GM19240 (cell line): ENCODE measurements around the gene CHCHD3.
"Not testable (repeated sequence)": the region's sequence is repeated elsewhere in the genome, so short reads cannot be mapped to it uniquely, and the experiment has no call there.

Experiments
- DNase-seq: peaks from one replicate; pipeline ENCODE4 v3.0.0; 2011; ENCODE audit warnings: low spot score; ENCODE audit not compliant: insufficient read length

Gene CHCHD3

GRCh38 chr7:132905136-132905535 lies 176.8 kb downstream of the CHCHD3 start:
- not testable (repeated sequence) for DNase-seq

GRCh38 chr7:132904209-132904608 lies 177.7 kb downstream of the CHCHD3 start:
- DNase-seq = no peak

DNA sequence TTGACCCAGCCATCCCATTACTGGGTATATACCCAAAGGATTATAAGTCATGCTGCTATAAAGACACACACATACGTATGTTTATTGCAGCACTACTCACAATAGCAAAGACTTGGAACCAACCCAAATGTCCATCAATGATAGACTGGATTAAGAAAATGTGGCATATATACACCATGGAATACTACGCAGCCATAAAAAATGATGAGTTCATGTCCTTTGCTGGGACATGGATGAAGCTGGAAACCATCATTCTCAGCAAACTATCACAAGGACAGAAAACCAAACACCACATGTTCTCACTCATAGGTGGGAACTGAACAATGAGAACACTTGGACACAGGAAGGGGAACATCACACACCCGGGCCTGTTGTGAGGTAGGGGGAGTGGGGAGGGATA lies 179.6 kb downstream of the CHCHD3 start:
- DNase-seq = not testable (repeated sequence)

DNA sequence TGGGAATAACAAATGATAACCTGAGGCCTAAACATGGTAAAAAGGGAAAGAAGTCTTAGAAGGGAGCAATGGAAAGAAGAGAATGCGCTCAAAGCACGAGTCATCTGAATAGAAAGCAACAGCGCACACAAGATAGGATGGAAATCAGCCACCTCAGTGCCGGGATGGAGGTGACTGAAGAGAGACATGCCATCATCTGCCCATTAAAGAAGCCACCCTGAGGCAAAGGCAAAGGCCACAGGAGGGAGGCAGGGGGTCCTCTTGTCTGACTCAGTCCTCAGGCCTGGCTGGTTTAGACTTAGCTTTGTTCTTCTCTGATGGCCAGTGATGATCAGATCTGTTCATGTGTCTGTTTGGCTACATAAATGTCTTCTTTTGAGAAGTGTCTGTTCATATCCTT lies 180.6 kb downstream of the CHCHD3 start:
- DNase-seq = no peak

- DNase-seq = no peak
These were observed 182.1 kb downstream of the CHCHD3 start for GRCh38 chr7:132899833-132900232.

GRCh38 chr7:132898641-132899175 lies 183.2 kb downstream of the CHCHD3 start:
- DNase-seq = not testable (repeated sequence)

GRCh38 chr7:132897093-132897687 lies 184.7 kb downstream of the CHCHD3 start:
- DNase-seq = no peak

- no peak for DNase-seq
These were observed 186.7 kb downstream of the CHCHD3 start for GRCh38 chr7:132895231-132895630.

- DNase-seq = no peak
These were observed 188.3 kb downstream of the CHCHD3 start for GRCh38 chr7:132893560-132893959.

DNA sequence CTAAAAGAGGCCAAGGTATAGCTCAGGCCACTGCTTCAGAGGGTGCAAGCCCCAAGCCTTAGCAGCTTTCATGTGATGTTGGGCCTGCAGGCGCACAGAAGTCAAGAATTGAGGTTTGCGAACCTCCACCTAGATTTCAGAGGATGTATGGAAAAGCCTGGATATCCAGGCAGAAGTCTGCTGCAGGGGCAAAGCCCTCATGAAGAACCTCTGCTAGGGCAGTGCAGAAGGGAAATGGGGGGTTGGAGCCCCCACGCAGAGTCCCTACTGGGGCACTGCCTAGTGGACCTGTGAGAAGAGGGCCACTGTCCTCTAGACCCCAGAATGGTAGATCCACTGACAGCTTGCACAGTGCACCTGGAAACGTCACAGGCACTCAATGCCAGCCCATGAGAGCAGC lies 189.1 kb downstream of the CHCHD3 start:
- DNase-seq = not testable (repeated sequence)

DNA sequence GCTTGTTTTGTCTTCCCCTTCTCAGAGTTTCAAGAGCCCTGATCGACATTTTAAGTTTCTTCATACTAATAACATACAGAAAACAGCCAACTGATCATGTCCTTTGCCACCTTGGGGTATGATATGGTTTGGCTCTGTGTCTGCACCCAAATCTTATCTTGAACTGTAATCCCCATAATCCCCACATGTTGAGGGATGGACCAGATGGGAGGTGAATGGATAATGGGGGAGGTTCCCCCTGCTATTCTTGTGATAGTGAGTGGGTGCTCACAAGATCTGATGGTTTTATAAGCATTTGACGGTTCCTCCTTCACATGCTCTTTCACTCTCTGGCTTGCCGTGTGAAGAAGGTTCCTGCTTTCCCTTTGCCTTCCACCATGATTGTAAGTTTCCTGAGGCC lies 190.3 kb downstream of the CHCHD3 start:
- no peak for DNase-seq

- DNase-seq = no peak
These were observed 199.0 kb downstream of the CHCHD3 start for GRCh38 chr7:132882714-132883428.

DNA sequence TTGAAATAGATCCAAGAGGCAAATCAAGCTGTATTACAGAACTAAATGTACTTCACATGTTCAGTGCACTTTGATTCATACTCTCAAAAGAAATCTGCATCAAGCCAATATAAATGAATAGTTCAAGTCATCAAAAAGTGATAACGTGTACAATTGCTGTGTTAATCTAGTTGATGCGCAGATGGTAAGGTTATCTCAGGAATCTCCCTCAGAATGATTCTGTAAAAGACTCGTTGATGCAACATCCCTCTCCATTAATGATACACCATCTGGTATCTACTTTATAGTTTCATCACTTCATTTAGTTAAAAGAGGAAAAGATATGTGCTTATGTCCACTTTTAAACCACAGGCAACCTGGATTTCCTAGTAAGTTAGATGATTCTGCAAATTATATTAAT lies 200.6 kb downstream of the CHCHD3 start:
- no peak for DNase-seq

DNA sequence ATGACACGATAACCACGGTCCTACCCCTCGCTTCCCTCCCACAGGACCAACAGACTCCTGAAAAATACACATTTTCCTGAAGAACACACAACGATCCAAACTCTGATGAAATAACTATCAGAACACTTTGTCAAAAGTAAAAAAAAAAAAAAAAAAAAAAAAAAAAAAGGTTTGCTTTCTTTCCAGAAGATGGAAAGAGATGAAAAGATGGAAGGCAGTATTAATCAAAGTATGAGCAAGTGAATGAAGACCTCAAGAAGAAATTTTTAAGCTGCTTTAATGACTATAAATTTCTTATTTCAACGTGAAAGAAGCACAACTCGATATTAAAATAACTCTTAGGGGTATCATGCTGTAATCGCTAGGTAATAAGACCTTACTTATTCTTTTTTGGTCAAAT lies 202.3 kb downstream of the CHCHD3 start:
- DNase-seq = no peak

DNA sequence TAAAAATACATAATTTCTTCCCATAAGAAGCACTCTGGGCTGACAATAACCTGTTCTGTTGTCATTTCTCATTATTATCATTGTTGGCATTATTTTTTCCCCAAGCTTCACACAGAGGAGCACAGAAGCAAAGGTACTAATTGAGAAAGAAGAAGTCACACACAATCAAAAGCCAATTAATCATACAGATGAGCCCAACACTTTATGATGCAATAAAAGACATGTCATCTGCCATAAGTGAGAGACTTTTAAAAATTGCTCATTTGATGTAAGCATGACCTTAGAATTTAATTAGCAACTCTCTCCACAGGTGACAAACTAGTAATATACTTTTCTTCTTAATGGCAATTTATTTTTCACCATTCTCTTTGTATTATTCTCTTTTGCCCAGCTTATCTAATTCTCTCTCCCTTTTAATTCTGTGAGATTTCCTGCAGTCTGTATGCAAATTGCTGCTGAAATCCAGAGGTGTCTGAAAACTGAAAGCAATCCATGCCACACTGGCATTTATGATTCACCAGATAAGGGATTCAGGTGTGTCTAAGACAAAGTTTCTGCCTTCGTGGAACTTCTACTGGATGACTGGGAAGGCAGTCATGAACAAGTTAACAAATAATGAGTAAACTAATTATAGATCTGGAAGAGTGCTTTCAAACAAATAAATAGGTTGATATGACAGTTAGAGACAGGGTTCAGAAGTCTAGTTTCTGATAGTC lies 203.5 kb downstream of the CHCHD3 start:
- DNase-seq = no peak

GRCh38 chr7:132877573-132877972 lies 204.3 kb downstream of the CHCHD3 start:
- no peak for DNase-seq

DNA sequence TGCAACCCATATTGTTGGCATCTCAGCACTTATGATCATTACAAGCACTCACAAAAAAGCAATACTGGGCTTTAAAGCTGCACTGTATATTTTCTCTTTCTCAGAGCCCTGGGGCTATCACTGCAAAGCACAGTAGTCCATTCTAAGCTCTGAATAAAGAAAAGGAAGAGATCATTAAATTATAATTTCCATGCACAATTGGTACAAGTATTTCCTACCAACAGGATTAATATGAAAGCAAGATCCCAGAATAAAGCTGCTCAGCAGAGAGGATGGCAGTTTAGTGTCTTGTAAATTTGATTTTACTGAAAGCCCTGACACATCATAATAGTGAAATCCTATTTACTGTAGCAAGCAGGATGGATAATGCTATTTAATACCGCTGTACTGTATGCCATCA lies 205.3 kb downstream of the CHCHD3 start:
- DNase-seq = no peak

DNA sequence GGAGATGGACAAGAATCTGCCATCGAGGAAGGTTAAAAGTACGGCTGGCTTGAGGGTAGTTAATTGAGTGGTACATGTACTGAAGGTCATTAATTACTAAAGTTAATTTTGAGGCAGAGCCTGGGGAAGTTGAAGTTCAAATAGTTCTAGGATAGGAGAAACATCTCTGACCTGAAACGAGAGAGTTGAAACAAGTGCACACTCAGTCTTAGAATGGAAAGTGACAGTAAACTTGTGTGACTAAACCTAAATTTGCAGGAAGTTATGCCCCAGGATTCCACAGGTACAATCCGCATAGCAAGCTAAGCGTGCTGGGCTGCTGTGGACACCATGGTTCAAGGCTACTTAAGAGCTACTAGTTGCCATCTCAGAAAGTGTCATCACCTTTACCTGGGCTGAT lies 209.9 kb downstream of the CHCHD3 start:
- no peak for DNase-seq

GRCh38 chr7:132871419-132871818 lies 210.5 kb downstream of the CHCHD3 start:
- no peak for DNase-seq

DNA sequence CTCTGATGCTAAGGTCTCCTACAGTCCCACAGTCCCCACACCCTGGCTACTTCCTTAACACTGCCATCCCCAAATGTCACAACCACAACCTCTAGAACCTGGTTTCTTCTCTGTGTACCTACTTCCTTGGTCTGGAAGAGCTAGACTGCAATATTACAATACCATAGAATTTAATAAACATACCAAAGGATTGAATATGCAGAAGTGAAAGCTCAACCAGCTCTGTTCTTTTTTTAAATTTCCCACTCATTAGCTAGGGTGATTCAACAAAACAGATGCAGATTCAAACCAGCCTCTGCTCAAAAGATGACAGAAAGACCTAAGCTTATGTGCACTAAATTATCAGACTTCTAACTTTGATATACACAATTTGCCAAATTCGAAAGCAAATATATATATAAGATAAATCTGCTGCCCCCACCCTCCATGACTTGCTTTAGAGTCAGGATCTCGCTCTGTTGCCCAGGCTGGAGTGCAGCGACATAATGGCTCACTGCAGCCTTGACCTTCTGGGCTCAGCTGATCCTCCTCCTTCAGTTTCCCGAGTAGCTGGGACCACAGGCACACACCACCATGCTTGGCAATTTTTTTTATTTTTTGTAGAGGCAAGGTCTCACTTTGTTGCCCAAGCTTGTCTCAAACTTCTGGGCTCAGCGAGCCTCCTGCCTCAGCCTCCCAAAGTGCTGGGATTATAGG lies 212.6 kb downstream of the CHCHD3 start:
- no peak for DNase-seq

DNA sequence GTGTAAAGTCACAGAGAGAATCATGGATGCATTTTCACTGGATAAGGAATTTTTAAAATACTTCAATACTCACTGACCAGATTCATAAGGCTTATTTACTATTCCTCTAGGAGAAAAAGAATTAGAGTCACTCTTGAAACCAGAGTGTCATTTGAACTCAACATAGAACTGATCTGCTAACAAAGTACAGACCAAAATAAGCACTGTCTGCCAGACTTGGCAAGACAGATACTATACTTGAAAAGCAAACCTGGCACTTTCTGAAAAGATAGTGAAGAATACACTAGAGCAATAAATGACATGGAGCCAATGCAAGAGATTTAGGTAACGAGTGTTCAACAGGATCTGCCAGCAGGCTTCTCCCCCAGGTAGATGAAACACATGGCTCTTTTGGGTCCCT lies 215.3 kb downstream of the CHCHD3 start:
- no peak for DNase-seq

DNA sequence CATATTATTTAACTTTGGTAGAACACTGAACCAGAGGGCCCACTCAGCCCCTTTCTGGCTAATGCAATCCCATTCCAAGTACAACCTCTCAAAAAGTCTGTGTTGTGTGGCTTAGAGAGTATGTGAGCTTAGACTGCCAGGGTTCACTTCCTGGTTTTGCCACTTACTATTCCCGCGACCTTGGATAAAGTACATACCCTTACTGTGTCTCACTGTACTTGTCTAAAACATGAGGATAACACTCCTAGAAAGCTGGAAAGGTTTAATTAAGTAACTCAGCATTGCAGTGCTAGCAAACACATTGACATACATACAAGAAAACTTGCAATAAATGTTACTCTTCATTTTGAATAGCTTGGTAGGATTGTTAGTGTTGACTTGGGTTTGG lies 215.8 kb downstream of the CHCHD3 start:
- no peak for DNase-seq
